ENCODE data around the gene AFG3L2.

GRCh38 chr18:12291161-12291560, 85.9 kb downstream of the AFG3L2 start:
- TF ChIP-seq CTCF (IDR thresholded peaks at IDR 0.05) = no peak
- TF ChIP-seq EZH2 (IDR thresholded peaks at IDR 0.05) = no peak

Data from neural progenitor cell (in vitro differentiated cells).